ENCODE measurements around the gene FGF18. TPM values are rescaled to one million over a fixed set of nuclear protein-coding genes. Genes with fewer than 3 reads are reported as not detected.

FGF18 gene
- total RNA-seq, 1 donor = under 0.01 TPM

DNA sequence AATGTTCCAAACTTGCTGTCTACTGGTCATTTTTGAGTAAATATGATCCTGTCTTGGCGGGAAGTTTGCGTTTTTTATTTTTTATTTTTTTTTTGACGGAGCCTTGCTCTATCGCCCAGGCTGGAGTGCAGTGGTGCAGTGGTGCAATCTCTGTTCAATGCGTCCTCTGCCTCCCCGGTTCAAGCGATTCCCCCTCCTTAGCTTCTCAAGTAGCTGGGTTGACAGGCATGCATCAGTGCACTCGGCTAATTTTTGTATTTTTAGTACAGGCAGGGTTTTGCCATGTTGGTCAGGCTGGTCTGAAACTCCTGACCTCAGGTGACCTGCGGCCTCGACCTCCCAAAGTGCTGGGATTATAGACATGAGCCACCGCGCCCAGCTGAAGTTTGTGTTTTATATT is 45.4 kb downstream of the FGF18 start:
- Histone ChIP-seq H3K27me3 (ENCODE audit: insufficient read depth, low read length) (peaks cover 12% of the 10 kb centered on the region), H3K4me1 (ENCODE audit: insufficient read depth, low read length) (no peaks in the 10 kb centered on the region), H4K20me1 (ENCODE audit: insufficient read depth, low read length) (no peaks in the 10 kb centered on the region), H3K9me3 (ENCODE audit: low read depth, low read length) (no peaks in the 10 kb centered on the region), H3K4me2 (ENCODE audit: insufficient read depth, low read length) (no peak overlapping the region), H3K36me3 (ENCODE audit: insufficient read depth, low read length) (no peaks in the 10 kb centered on the region), H3K4me3 (ENCODE audit: insufficient read depth, low read length) (no peak overlapping the region), H3K79me2 (ENCODE audit: insufficient read depth, low read length) (no peaks in the 10 kb centered on the region), H3K27ac (ENCODE audit: low read depth, low read length) (no peak overlapping the region), H2AFZ (ENCODE audit: low read length) (no peak overlapping the region)
- TF ChIP-seq, protein P1, sequence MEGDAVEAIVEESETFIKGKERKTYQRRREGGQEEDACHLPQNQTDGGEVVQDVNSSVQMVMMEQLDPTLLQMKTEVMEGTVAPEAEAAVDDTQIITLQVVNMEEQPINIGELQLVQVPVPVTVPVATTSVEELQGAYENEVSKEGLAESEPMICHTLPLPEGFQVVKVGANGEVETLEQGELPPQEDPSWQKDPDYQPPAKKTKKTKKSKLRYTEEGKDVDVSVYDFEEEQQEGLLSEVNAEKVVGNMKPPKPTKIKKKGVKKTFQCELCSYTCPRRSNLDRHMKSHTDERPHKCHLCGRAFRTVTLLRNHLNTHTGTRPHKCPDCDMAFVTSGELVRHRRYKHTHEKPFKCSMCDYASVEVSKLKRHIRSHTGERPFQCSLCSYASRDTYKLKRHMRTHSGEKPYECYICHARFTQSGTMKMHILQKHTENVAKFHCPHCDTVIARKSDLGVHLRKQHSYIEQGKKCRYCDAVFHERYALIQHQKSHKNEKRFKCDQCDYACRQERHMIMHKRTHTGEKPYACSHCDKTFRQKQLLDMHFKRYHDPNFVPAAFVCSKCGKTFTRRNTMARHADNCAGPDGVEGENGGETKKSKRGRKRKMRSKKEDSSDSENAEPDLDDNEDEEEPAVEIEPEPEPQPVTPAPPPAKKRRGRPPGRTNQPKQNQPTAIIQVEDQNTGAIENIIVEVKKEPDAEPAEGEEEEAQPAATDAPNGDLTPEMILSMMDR (IDR thresholded peaks at IDR 0.05; ENCODE audit: extremely low read depth, low read depth, low read length) = no peak
- no peak for DNase-seq (ENCODE audit: insufficient read length, low spot score, missing footprints)

DNA sequence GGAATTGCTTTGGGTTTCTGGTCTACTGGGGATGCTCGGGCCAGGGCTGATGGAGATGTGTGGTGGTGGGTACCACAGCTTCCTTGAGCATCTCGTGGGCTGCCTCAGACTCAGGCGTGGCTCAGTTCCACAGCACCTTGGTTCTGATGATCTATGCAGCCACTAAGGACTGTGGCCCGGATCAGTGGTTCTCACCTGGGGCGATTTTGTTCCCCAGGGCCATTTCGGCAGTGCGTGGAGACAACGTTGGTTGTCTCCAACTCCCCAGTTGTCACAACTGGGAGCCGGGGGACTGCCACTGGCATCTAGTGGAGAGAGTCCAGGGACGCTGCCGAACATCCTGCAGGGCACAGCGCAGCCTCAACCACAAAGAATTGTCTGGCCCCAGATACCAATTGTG is 47.7 kb downstream of the FGF18 start:
- TF ChIP-seq, protein P1 (IDR thresholded peaks at IDR 0.05; ENCODE audit: extremely low read depth, low read depth, low read length) = no peak
- Histone ChIP-seq H3K4me1 (ENCODE audit: insufficient read depth, low read length) (no peaks in the 10 kb centered on the region), H4K20me1 (ENCODE audit: insufficient read depth, low read length) (no peaks in the 10 kb centered on the region), H3K27ac (ENCODE audit: low read depth, low read length) (no peak overlapping the region), H3K4me2 (ENCODE audit: insufficient read depth, low read length) (no peak overlapping the region), H3K9me3 (ENCODE audit: low read depth, low read length) (no peaks in the 10 kb centered on the region), H3K36me3 (ENCODE audit: insufficient read depth, low read length) (no peaks in the 10 kb centered on the region), H2AFZ (ENCODE audit: low read length) (no peak overlapping the region), H3K4me3 (ENCODE audit: insufficient read depth, low read length) (no peak overlapping the region), H3K79me2 (ENCODE audit: insufficient read depth, low read length) (no peaks in the 10 kb centered on the region), H3K27me3 (ENCODE audit: insufficient read depth, low read length) (peaks cover 12% of the 10 kb centered on the region)
- DNase-seq (ENCODE audit: insufficient read length, low spot score, missing footprints) = no peak

DNA sequence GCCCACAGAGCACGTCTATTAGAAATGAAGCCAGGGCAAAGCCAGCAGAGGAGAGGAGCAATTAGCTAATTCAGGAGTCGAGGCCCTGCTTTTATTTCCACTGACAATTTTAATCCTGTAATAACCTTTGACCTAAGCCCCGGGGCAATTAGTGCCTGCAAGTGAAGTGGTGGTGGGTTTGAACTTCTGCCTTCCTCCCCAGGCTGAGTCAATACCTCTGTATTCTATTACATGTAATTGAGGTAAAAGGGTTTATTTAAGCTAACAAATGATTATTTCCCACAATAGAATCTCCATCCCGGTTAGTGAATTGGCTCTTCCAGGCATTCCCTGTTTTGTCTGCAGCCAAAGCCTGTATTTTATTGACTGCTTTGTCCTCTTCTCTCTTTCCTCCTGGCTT is 49.9 kb downstream of the FGF18 start:
- no peak overlapping the region for H3K4me3 ChIP-seq (ENCODE audit: insufficient read depth, low read length)
- no peak overlapping the region for H3K4me2 ChIP-seq (ENCODE audit: insufficient read depth, low read length)
- no peaks in the 10 kb centered on the region for H3K36me3 ChIP-seq (ENCODE audit: insufficient read depth, low read length)
- H3K27me3 ChIP-seq (ENCODE audit: insufficient read depth, low read length) = peaks cover 7% of the 10 kb centered on the region
- H2AFZ ChIP-seq (ENCODE audit: low read length) = no peak overlapping the region
- TF ChIP-seq, protein P1 (IDR thresholded peaks at IDR 0.05; ENCODE audit: extremely low read depth, low read depth, low read length) = no peak
- H3K9me3 ChIP-seq (ENCODE audit: low read depth, low read length) = no peaks in the 10 kb centered on the region
- H3K4me1 ChIP-seq (ENCODE audit: insufficient read depth, low read length) = no peaks in the 10 kb centered on the region
- DNase-seq (ENCODE audit: insufficient read length, low spot score, missing footprints) = no peak
- H3K27ac ChIP-seq (ENCODE audit: low read depth, low read length) = no peak overlapping the region
- no peaks in the 10 kb centered on the region for H3K79me2 ChIP-seq (ENCODE audit: insufficient read depth, low read length)
- no peaks in the 10 kb centered on the region for H4K20me1 ChIP-seq (ENCODE audit: insufficient read depth, low read length)

DNA sequence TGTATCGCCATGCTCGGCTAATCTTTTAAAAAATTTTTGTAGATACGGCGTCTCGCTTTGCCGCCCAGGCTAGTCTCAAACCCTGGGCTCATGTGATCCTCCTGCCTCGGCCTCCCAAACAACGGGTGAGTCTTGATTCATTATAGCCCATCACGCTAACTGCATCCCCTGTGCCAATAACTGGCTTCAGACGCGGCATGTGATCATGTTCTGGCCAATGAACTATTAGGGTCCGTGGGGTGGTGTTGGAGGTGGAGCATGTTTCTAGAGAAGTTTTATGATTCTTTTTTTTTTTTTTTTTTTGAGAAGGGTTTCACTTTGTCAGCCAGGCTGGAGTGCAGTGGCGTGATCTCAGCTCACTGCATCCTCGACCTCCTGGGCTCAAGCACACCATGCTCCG is 51.0 kb downstream of the FGF18 start:
- no peaks in the 10 kb centered on the region for H3K9me3 ChIP-seq (ENCODE audit: low read depth, low read length)
- no peaks in the 10 kb centered on the region for H3K4me1 ChIP-seq (ENCODE audit: insufficient read depth, low read length)
- no peak overlapping the region for H3K27ac ChIP-seq (ENCODE audit: low read depth, low read length)
- H3K79me2 ChIP-seq (ENCODE audit: insufficient read depth, low read length) = no peaks in the 10 kb centered on the region
- H4K20me1 ChIP-seq (ENCODE audit: insufficient read depth, low read length) = no peaks in the 10 kb centered on the region
- H3K27me3 ChIP-seq (ENCODE audit: insufficient read depth, low read length) = peaks cover 6% of the 10 kb centered on the region
- DNase-seq (ENCODE audit: insufficient read length, low spot score, missing footprints) = no peak
- no peak overlapping the region for H3K4me3 ChIP-seq (ENCODE audit: insufficient read depth, low read length)
- TF ChIP-seq, protein P1 (IDR thresholded peaks at IDR 0.05; ENCODE audit: extremely low read depth, low read depth, low read length) = no peak
- H2AFZ ChIP-seq (ENCODE audit: low read length) = no peak overlapping the region
- no peaks in the 10 kb centered on the region for H3K36me3 ChIP-seq (ENCODE audit: insufficient read depth, low read length)
- H3K4me2 ChIP-seq (ENCODE audit: insufficient read depth, low read length) = no peak overlapping the region
